Osteoblast (primary cell): Measurements from ENCODE around the gene GSTM1. TPM values are rescaled to one million over a fixed set of nuclear protein-coding genes. Genes with fewer than 3 reads are reported as not detected.
"Not testable (repeated sequence)": the region's sequence is repeated elsewhere in the genome, so short reads cannot be mapped to it uniquely, and the experiment has no call there.

Experiments
- DNase-seq: peaks from one replicate; pipeline ENCODE4 v3.0.0; 2011; ENCODE audit warnings: low spot score, mixed read lengths; ENCODE audit not compliant: insufficient read length; ENCODE audit errors: missing footprints
- H2AFZ ChIP-seq: 2 replicates; pipeline ENCODE4 v1.6.0; 2011; ENCODE audit warnings: mild to moderate bottlenecking, low read length
- H3K27ac ChIP-seq: 2 replicates; pipeline ENCODE4 v1.5.1; 2011; ENCODE audit warnings: mild to moderate bottlenecking, low read depth, low read length, moderate library complexity
- H3K27me3 ChIP-seq: 2 replicates; pipeline ENCODE4 v1.6.0; 2012; ENCODE audit warnings: mild to moderate bottlenecking, control low read depth, inconsistent platforms, low read length, moderate library complexity; ENCODE audit not compliant: insufficient read depth
- H3K36me3 ChIP-seq: 2 replicates; pipeline ENCODE4 v1.5.1; 2011; ENCODE audit warnings: mild to moderate bottlenecking, low read length, control low read depth, moderate library complexity; ENCODE audit not compliant: insufficient read depth
- H3K4me1 ChIP-seq: 2 replicates; pipeline ENCODE4 v1.5.1; 2011; ENCODE audit warnings: mild to moderate bottlenecking, low read length, control low read depth, moderate library complexity; ENCODE audit not compliant: insufficient read depth
- H3K4me2 ChIP-seq: 2 replicates; pipeline ENCODE4 v1.6.0; 2011; ENCODE audit warnings: mild to moderate bottlenecking, low read length; ENCODE audit not compliant: insufficient read depth
- H3K4me3 ChIP-seq: fragments of 200-600 bp; sonication (generic); 3 replicates; pipeline ENCODE4 v1.5.1; 2012; ENCODE audit warnings: mild to moderate bottlenecking, low read length, inconsistent platforms; ENCODE audit not compliant: insufficient read depth
- H3K79me2 ChIP-seq: 2 replicates; pipeline ENCODE4 v1.6.0; 2012; ENCODE audit warnings: mild to moderate bottlenecking, low read length, control low read depth, inconsistent platforms; ENCODE audit not compliant: insufficient read depth
- H3K9me3 ChIP-seq: 2 replicates; pipeline ENCODE4 v1.5.1; 2011; ENCODE audit warnings: low read depth, low read length, control low read depth
- H4K20me1 ChIP-seq: 2 replicates; pipeline ENCODE4 v1.6.0; 2012; ENCODE audit warnings: mild to moderate bottlenecking, low read length, control low read depth; ENCODE audit not compliant: insufficient read depth
- CTCF ChIP-seq: IDR thresholded peaks from 2 replicates; pipeline ENCODE4 v1.5.1; 2011; ENCODE audit warnings: mild to moderate bottlenecking, low read depth, low read length, moderate library complexity; ENCODE audit errors: extremely low read depth
- total RNA-seq: library from RNA; depleted of rRNA; stranded (reverse); fragments of >200 nt; gene quantifications from 2 replicates; pipeline ENCODE4 v1.2.3, GENCODE V29; 2012

The GSTM1 gene
- total RNA-seq, 1 donor = not detected

- H3K9me3 ChIP-seq, H4K20me1 ChIP-seq, DNase-seq, H3K27me3 ChIP-seq, H3K36me3 ChIP-seq, H3K4me1 ChIP-seq, H3K27ac ChIP-seq, H3K79me2 ChIP-seq: not testable (repeated sequence)
- Histone ChIP-seq H3K4me3 (peak within 1 kb of the TSS; percentile 64), H2AFZ (peak within 1 kb of the TSS; percentile 46), H3K4me2 (peak within 1 kb of the TSS; percentile 75)
Measured at GRCh38 chr1:109711593-109712320, 24.1 kb downstream of the GSTM1 start, which contains the start of gene GSTM5. GSTM5 (plus strand) TSS chr1:109712251; CDS start chr1:109712313, 62 bp downstream.

- DNase-seq = no peak
- no peak overlapping the region for H3K27ac ChIP-seq
- H3K79me2 ChIP-seq = no peaks in the 10 kb centered on the region
- H3K9me3 ChIP-seq = no peaks in the 10 kb centered on the region
- H3K36me3 ChIP-seq = no peaks in the 10 kb centered on the region
- no peaks in the 10 kb centered on the region for H3K4me1 ChIP-seq
- peak overlapping the region; percentile 46 for H2AFZ ChIP-seq
- peak overlapping the region; percentile 64 for H3K4me3 ChIP-seq
- H4K20me1 ChIP-seq = no peaks in the 10 kb centered on the region
- peak overlapping the region; percentile 75 for H3K4me2 ChIP-seq
- no peaks in the 10 kb centered on the region for H3K27me3 ChIP-seq
- TF ChIP-seq CTCF = no peak
Measured at GRCh38 chr1:109712321-109712864, 24.8 kb downstream of the GSTM1 start.

- H3K4me2 ChIP-seq = no peak overlapping the region
- TF ChIP-seq CTCF = no peak
- H3K9me3 ChIP-seq = no peaks in the 10 kb centered on the region
- H4K20me1 ChIP-seq = no peaks in the 10 kb centered on the region
- DNase-seq = peak; percentile 79
- no peaks in the 10 kb centered on the region for H3K4me1 ChIP-seq
- no peak overlapping the region for H3K4me3 ChIP-seq
- H3K27me3 ChIP-seq = no peaks in the 10 kb centered on the region
- H3K36me3 ChIP-seq = no peaks in the 10 kb centered on the region
- H3K27ac ChIP-seq = no peak overlapping the region
- H2AFZ ChIP-seq = no peak overlapping the region
- no peaks in the 10 kb centered on the region for H3K79me2 ChIP-seq
Measured at GRCh38 chr1:109713636-109714035, 26.0 kb downstream of the GSTM1 start.

GRCh38 chr1:109714661-109715372 lies 27.2 kb downstream of the GSTM1 start:
- no peaks in the 10 kb centered on the region for H4K20me1 ChIP-seq
- peaks cover 7% of the 10 kb centered on the region for H3K4me1 ChIP-seq
- H3K4me2 ChIP-seq = no peak overlapping the region
- H2AFZ ChIP-seq = no peak overlapping the region
- no peaks in the 10 kb centered on the region for H3K79me2 ChIP-seq
- TF ChIP-seq CTCF = no peak
- no peak overlapping the region for H3K27ac ChIP-seq
- no peak for DNase-seq
- H3K4me3 ChIP-seq = no peak overlapping the region
- H3K27me3 ChIP-seq = no peaks in the 10 kb centered on the region
- H3K9me3 ChIP-seq = no peaks in the 10 kb centered on the region
- no peaks in the 10 kb centered on the region for H3K36me3 ChIP-seq
